Measurements from ENCODE around the gene PFDN4.
"Not testable (repeated sequence)": the region's sequence is repeated elsewhere in the genome, so short reads cannot be mapped to it uniquely, and the experiment has no call there.

The PFDN4 gene

DNA sequence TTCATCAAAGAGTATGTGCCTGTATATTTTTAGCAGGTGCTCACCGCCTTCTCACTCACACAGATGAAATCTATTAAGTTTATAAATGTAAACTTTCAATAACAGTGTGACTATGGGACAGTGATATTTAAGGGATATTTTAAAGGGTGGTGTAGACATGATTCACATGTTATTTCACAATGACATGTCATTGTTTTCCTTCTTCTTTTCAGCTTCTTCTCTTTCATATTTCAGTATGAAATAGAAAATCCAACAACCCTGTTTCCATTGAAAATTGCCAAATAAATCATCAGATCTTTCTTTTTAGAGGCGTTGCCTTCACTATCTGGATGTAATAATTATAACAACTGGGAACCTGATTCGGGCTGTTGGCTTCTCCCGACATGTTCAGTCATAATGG lies 54.8 kb downstream of the PFDN4 start:
- DNase-seq (ENCODE audit: low read depth), result no peak

GRCh38 chr20:54263116-54263690 lies 55.3 kb downstream of the PFDN4 start:
- Histone ChIP-seq H3K4me3 (ENCODE audit: low read length) (no peak overlapping the region), H3K27me3 (replicated peaks; ENCODE audit: control insufficient read depth, insufficient read depth, low read length) (no peaks in the 10 kb centered on the region), H3K4me1 (ENCODE audit: control insufficient read depth, insufficient read depth, low read length) (no peaks in the 10 kb centered on the region), H3K9me3 (ENCODE audit: control insufficient read depth, low read length) (no peaks in the 10 kb centered on the region), H3K36me3 (ENCODE audit: control insufficient read depth, insufficient read depth, low read length, severe bottlenecking) (no peaks in the 10 kb centered on the region), H3K9ac (ENCODE audit: low read length) (no peak overlapping the region)
- DNase-seq (ENCODE audit: low read depth), result no peak

More for the DNA sequence above, 54.8 kb downstream of the PFDN4 start:
- Histone ChIP-seq H3K4me1 (ENCODE audit: control insufficient read depth, insufficient read depth, low read length) (no peaks in the 10 kb centered on the region), H3K9me3 (ENCODE audit: control insufficient read depth, low read length) (no peaks in the 10 kb centered on the region), H3K36me3 (ENCODE audit: control insufficient read depth, insufficient read depth, low read length, severe bottlenecking) (no peaks in the 10 kb centered on the region), H3K4me3 (ENCODE audit: low read length) (no peak overlapping the region), H3K9ac (ENCODE audit: low read length) (no peak overlapping the region), H3K27me3 (replicated peaks; ENCODE audit: control insufficient read depth, insufficient read depth, low read length) (no peaks in the 10 kb centered on the region)

- DNase-seq (ENCODE audit: low read depth), result not testable (repeated sequence)
Measured at GRCh38 chr20:54265791-54266190, 57.9 kb downstream of the PFDN4 start.

GRCh38 chr20:54266844-54267243 lies 59.0 kb downstream of the PFDN4 start:
- Histone ChIP-seq H3K4me1 (ENCODE audit: control insufficient read depth, insufficient read depth, low read length) (no peaks in the 10 kb centered on the region), H3K36me3 (ENCODE audit: control insufficient read depth, insufficient read depth, low read length, severe bottlenecking) (no peaks in the 10 kb centered on the region), H3K4me3 (ENCODE audit: low read length) (no peak overlapping the region), H3K27me3 (replicated peaks; ENCODE audit: control insufficient read depth, insufficient read depth, low read length) (no peaks in the 10 kb centered on the region), H3K9me3 (ENCODE audit: control insufficient read depth, low read length) (no peaks in the 10 kb centered on the region), H3K9ac (ENCODE audit: low read length) (no peak overlapping the region)
- DNase-seq (ENCODE audit: low read depth), result no peak

More at GRCh38 chr20:54265791-54266190, 57.9 kb downstream of the PFDN4 start:
- H3K9ac ChIP-seq (ENCODE audit: low read length); H3K9me3 ChIP-seq (ENCODE audit: control insufficient read depth, low read length); H3K4me3 ChIP-seq (ENCODE audit: low read length); H3K36me3 ChIP-seq (ENCODE audit: control insufficient read depth, insufficient read depth, low read length, severe bottlenecking); H3K4me1 ChIP-seq (ENCODE audit: control insufficient read depth, insufficient read depth, low read length); H3K27me3 ChIP-seq (replicated peaks; ENCODE audit: control insufficient read depth, insufficient read depth, low read length): not testable (repeated sequence)

- Histone ChIP-seq H3K9me3 (ENCODE audit: control insufficient read depth, low read length) (no peaks in the 10 kb centered on the region), H3K36me3 (ENCODE audit: control insufficient read depth, insufficient read depth, low read length, severe bottlenecking) (no peaks in the 10 kb centered on the region), H3K9ac (ENCODE audit: low read length) (no peak overlapping the region), H3K4me3 (ENCODE audit: low read length) (no peak overlapping the region), H3K4me1 (ENCODE audit: control insufficient read depth, insufficient read depth, low read length) (no peaks in the 10 kb centered on the region), H3K27me3 (replicated peaks; ENCODE audit: control insufficient read depth, insufficient read depth, low read length) (no peaks in the 10 kb centered on the region)
- peak; percentile 60 for DNase-seq (ENCODE audit: low read depth)
Measured at GRCh38 chr20:54267483-54268003, 59.7 kb downstream of the PFDN4 start.

DNA sequence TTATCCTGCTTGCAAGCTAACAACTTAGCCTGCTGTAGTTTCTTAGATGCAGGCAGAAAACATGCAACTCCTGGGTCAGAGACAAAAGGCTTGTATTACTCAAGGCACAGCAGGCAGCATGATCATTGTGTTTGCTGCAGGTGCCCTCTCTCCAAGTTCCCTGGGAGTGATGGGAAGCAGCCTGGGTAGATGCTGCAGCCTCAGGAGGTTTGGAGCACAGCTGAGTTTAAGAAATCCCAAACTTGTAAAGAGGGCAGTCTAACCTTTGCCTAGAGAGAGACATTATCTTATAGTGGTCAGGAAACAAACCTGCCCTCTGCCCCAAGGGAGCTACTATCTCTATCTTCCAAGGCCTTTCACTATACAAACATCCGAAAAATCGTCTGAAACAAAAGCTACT lies 61.1 kb downstream of the PFDN4 start:
- H3K9ac ChIP-seq (ENCODE audit: low read length), result no peak overlapping the region
- DNase-seq (ENCODE audit: low read depth), result no peak
- no peaks in the 10 kb centered on the region for H3K36me3 ChIP-seq (ENCODE audit: control insufficient read depth, insufficient read depth, low read length, severe bottlenecking)
- no peak overlapping the region for H3K4me3 ChIP-seq (ENCODE audit: low read length)
- no peaks in the 10 kb centered on the region for H3K27me3 ChIP-seq (replicated peaks; ENCODE audit: control insufficient read depth, insufficient read depth, low read length)
- H3K9me3 ChIP-seq (ENCODE audit: control insufficient read depth, low read length), result no peaks in the 10 kb centered on the region
- H3K4me1 ChIP-seq (ENCODE audit: control insufficient read depth, insufficient read depth, low read length), result no peaks in the 10 kb centered on the region

All from adipocyte (in vitro differentiated cells).